ENCODE measurements around the gene MYO3A.

MYO3A gene

DNA sequence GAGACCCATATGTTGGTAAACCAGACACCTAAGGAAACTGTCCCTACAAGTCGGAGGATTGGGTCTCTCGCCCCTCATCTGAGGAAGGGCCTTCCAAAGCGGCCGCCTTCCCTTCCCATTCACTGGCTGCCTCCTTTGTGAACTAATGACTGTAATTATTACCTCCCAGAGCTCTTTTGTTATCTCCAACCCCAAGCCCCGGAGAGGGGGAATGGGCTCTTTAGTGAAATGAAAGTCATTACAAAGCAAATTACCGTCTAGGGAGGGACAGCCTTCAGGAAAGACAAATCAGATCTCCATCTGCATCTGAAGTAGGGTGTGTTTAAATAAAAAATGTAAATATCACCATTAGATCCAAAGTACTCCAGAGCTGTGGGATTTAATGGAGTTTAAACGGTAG lies 280.0 kb downstream of the MYO3A start:
- DNase-seq (ENCODE audit: low spot score) = no peak

DNA sequence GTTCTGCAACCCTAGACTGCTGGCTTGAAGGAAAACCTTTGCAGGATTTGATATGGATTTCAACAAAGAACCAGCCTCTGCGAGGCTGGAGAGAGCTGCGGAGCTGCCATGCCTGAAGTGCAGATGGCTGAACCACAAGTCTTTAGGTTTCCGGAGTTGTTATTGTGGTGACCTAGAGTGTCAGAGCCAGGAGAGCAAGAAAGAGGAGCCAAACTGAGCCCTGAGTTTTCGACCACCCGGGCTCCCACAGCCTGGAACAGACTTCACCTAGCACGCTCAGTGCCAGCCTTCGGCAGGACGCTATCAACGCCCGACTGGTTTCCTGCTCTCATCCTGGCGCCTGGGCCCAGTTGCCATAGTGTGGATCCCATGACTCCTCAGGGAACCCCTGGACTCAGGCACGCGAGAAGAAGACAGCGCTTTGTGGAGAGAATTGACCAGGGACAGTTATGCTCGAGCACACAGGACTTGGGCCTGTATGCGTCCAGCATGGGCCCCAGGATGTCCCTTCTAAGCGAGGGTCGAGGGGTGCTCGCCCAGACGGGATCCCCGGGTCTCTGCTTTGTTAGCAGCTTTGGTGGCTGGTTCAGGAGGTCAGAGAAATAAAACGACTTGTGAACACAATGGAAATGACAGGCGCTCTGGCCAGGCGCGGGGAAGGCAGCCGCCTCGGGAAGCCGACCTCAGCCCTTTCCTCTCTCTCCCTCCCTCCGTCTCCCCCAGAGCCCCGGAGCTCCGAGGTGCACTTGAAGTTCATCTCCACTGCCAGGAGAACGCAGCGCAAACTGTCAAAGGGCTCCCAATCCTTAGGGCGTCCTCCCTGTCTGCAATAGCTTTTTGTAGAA lies 280.7 kb downstream of the MYO3A start:
- DNase-seq (ENCODE audit: low spot score) = no peak

DNA sequence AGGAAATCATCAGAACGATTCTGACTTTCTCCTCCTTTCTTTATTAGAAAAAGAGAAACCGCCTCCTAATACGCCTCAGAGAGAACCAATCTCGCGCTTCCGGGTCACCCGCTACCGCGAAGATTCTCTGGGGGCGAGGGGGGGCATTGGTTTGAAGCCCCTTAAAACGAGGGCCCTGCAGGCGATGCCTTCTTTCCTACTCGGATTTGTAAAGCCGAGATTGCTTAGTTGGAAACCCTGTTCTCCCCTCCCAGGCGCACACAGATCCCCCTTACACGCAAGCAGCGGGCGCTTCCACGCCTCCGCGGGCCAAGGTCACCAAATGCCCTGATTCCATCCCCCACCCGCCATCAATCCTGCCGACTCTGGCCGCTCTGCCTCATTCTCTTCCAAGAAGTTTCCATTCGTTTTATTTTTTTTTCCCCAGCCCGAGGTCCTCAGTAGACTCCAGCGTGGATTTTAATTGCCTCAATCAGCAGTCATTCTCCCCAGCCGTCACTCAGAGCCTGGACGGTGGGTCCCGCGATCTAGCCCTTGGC lies 281.4 kb downstream of the MYO3A start:
- no peak for DNase-seq (ENCODE audit: low spot score)

DNA sequence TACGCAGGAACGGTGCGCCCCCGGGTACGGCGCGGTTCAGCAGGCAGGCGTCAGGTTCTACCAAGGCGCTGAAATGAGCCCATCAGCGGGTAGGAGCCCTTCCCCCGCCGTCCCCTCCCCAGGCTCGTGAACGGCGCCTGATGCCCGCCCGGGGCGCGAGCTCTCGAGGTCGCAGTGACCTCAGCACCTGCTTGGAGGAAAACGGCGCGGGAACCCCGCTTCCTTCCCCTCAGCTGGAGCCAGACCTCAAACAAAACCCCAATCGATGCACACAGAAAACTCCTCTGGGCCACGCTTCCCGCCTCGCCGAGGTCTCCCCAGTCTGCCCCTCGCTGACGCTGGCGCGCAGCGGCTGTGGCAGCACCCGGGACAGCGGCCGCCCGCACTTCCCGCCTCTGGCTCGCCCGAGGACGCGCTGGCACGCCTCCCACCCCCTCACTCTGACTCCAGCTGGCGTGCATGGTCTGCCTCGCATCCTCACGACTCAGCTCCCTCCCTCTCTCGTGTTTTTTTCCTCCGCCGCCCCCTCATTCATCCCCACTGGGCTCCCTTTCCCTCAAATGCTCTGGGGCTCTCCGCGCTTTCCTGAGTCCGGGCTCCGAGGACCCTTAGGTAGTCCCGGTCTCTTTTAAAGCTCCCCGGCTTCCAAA lies 282.0 kb downstream of the MYO3A start:
- DNase-seq (ENCODE audit: low spot score) = peak; percentile 78

DNA sequence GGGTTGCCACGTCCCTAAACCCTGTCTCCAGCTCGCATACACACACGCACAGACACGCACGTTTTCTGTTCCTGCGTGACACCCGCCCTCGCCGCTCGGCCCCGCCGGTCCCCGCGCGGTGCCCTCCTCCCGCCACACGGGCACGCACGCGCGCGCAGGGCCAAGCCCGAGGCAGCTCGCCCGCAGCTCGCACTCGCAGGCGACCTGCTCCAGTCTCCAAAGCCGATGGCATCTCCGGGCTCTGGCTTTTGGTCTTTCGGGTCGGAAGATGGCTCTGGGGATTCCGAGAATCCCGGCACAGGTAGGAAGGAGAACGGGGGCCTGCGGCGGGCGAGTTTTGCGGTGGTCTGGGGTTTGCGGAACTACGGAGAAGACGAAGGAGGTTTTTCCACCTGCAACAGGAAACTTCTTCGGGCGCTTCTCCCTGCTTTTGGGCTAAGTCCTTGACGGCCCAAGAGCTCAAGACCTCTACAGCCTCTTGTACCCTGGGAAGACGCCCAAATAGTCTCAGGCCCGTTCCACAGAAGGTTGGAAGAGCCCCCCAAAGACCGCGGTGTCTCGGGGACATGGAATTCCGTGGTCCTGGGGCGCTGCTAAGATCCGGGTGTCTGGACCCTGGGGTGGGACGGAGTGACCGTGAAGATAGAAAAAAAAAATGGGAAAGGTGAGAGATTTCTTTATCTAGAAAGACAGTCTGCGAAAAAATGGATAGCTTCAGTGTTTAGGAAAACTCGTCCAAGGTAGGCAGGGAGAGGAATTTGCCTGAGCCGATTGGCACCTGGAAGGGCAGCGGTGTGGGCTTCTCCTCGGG lies 282.8 kb downstream of the MYO3A start, which contains the start of gene GAD2:
Gene GAD2 (plus strand): TSS at position 190 of the 811 bp plus-strand sequence. CDS start 36 bp downstream, at position 226.
- DNase-seq (ENCODE audit: low spot score) = no peak

DNA sequence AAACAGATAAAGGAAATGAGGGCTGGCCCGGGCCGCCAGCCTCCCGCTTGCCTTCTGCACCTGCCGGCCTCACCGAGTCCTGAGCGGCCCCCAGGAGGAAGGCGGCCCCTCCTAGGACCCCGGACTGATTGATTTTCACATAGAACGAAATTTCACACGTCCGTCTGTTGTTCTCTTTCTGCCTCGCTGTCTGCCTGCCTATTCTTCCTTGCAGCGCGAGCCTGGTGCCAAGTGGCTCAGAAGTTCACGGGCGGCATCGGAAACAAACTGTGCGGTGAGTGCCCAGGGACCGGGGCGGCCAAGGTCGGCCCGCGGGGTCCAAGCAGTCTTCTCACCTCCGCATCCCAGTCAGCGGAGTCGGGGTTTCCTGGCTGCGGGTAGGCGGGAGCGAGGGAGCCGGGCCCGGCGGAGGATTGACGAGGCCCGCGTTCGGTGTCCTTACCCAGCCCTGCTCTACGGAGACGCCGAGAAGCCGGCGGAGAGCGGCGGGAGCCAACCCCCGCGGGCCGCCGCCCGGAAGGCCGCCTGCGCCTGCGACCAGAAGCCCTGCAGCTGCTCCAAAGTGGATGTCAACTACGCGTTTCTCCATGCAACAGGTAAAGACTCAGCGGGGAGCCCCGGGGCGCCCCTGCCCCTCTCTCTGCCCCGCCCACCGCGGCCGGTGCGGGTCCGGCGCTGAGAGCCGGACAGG lies 283.5 kb downstream of the MYO3A start:
- DNase-seq (ENCODE audit: low spot score) = no peak

DNA sequence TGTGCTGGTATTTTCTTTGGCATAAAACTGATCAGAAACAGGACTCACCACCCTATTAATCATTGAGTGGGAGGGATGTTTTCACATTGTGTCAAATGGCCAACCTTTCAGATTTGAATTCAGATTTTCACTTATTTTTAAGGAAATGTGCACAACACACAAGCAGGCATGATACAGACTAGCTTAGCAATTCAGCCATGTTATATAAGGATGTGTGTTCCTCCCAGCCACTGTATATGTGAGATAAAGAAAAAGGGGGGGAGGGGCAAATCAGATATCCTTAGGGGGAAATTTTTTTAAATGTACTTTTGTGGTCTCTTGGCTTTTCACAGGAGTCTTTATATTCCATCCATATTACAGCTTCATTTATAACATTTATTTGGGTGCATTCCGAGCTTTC lies 285.6 kb downstream of the MYO3A start:
- no peak for DNase-seq (ENCODE audit: low spot score)

DNA sequence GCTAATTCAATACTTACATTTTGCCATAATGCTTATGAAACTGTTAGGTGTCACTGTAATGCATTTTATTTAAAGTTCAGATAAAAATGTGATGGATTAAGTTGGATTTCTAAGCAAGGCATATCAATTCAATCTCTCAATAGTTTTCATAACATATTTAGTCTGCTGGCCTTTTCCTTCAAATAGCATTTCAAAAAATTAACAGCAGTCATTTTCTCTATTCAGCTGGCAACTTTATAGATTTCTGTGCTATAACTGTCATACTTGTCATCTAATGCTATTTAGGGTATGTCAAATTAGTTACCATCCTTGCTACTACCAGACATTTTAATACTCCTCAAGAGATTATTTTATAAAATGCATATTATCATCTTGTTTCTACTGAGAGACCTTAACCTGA lies 286.9 kb downstream of the MYO3A start:
- no peak for DNase-seq (ENCODE audit: low spot score)

DNA sequence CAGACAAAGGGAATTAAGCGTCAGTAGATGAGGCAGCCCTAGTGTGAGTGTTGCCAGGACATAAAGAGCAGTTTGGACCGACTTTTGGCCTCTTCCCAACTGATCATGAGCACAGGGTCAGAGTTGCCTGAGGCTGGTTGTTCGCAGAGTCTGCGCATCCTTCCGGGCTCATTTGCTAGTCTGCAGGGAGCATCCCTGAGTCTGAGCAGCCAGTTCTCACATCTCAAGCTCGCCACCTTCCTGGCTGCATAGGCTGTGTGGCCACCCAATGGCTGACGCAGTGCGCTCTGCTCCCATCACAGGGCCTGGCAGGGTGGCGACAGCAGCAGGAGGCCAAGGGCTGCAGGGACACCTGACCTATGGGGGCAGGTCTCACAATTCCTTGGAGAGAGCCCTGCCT lies 287.5 kb downstream of the MYO3A start:
- DNase-seq (ENCODE audit: low spot score) = no peak

DNA sequence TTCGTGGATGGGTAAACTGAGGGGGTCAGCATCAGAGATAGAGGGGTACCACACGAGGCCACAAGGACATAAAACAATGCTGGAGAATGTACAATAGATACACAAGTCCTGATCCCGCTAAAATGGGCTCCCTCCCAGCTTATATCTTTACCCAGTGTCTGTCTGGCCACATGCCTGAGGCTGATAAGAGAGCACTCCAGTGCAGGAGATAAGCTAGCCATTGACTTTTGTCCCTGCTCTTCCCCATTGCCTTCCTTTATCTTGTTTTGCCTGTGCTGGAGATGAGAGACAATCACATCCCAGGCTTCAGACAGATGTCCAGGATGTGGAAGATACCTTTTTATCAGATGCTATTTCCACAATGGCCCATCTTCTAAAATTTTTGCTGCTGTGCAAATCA lies 288.5 kb downstream of the MYO3A start:
- DNase-seq (ENCODE audit: low spot score) = no peak

DNA sequence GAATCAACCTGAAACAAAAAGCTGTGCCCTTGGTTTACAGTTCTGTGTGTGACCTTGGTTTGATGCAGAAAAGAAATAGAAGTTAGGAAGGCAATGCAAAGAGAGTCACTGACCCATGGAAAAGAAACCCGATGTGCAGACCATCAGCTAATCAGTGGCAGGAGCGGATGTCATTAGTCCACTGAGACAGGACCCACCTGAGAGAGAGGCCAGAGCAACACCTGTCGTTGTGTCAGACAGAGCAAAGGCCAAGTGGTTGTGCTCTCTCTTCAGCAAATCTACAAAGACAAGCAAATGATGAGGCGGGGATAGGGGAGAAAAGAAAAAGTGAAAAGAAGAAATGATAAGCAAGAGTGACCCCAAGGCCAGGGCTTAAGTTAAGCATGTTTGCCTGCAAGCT lies 291.3 kb downstream of the MYO3A start:
- no peak for DNase-seq (ENCODE audit: low spot score)

DNA sequence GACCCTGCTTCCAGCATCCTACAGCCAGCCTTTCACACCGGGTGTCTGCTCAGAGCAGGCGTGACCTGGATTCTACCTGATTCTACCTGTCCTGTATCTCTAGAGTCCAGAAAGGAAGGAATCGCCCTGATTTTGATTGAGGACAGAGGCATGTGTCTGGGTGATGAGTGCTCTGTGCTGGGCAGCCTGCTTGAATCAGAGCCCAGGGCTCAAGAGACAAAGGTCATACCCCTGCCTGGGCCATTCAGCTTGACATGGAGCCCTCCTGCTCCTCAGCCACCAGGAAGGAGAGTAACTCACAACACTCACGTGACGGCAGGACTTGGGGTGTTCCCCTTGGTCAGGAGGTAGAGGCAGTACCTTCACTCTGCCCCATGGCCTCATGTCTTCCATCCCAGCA lies 293.8 kb downstream of the MYO3A start:
- DNase-seq (ENCODE audit: low spot score) = no peak

DNA sequence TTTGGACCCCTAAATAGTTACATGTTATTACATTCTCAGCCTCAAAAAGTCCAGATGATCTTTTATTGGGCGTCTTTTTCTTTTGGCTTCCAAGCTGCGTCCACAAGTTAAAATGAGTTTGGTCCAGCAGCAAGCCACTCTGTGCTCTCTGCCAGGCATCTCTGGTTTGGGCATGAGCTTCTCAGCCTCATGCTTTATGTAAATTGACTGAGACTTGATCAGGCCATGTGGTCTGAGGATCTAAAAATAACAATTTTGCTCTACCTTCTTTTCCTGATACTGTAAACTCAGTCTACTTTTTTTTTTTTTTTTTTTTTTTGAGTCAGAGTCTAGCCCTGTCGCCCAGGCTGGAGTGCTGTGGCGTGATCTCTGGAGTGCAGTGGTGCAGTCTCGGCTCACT lies 298.1 kb downstream of the MYO3A start:
- DNase-seq (ENCODE audit: low spot score) = no peak

DNA sequence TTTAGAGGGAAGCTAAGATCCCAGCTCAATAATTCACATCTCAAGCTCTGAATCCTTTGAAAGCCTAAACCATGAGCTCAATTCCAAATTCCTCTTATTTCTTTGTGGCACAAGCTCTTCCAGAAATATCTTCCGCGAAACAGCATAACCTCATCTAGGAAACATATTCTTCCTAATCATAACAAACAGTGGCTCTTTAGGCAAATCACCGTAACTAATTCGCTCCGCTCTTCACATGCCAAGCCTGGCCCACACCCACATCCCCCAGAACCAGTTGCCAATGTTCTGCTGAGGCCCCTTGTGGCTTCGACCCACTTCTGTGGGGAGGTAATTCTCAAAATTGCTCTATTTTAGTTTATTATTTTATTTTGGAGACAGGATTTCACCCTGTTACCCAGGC lies 301.7 kb downstream of the MYO3A start:
- DNase-seq (ENCODE audit: low spot score) = no peak

DNA sequence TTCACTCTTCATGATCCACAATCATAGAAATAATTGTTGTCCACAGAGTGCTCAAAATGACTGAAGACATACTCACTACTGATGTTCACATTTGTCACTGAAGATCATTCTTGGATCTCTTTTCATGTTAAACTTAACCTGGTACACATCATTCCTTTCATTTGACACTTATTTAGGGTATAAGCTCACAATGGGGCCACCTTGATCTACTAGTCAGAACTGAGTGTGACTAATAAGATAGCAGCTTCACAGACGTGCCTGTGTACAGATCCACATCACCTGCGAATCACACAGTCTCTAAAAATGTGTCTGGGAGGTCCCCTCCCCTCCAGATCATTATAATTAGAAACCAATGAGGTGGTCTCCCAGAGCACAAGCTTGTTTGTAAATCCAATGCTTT lies 304.3 kb downstream of the MYO3A start:
- DNase-seq (ENCODE audit: low spot score) = no peak

DNA sequence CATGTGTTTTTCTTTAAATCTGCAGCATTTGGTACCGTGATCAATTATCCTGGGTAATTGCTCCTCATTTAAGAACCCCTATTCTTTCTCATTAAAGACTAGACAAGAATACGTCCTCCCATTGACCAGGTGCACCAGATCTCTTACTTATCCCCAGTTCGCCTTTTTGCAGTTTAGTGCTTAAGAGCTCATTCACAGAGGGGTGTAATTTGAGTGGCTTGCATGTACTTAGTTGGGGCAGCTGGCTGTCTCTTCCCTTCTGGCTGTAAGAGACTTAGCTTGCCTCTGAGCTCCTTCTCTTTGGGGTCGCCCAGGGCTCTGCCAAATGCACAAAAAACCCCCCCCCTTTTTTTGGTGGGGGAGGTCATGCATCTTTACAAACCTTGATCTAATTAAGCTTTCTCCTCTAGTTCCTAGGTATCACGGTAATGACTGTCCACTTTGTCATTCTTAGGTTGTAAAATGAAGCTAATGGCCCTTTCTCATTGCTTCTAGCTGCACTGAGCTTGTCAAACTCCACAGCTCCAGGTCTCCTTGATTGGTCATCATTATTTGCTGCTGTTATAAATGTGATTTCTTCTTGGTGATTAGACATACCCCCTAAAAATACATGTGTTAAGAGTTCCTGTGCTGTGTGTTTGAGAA lies 308.8 kb downstream of the MYO3A start:
- no peak for DNase-seq (ENCODE audit: low spot score)

DNA sequence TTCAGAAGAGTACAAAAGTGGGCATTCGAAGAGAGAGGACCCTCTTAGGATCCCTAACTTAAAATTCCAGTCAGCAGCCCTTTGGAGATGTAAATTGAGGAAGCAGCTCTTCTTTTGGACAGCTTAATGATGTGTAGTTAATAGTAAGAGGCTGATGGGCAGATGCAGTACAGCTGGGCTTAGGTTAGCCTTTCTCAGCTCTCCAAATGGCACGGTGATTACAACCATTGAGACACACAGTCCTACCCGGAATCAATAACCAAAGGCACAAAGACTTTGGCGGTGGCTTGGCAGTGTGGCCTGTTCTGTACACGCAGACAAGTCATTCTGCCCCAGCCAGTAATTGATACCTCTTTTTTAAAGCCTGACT lies 309.3 kb downstream of the MYO3A start:
- no peak for DNase-seq (ENCODE audit: low spot score)

DNA sequence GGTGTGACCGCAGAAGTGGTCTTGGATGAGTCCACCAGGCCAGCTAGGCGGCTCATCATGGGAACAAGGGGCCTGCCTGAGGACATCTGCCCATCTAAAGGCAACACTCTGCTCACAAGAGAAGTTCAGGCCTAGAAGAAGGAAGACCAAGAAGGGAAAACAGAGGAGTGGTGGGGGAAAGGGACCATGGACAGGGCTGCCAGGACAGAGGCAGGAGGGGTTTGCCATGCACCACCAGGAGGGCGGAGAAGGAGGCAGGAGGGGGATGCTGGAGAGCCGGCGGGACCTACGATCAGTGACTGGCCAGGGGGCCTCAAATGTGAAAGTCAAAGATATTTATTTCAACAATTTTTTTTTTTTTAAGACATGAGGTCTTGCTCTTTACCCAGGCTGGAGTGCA lies 315.7 kb downstream of the MYO3A start:
- no peak for DNase-seq (ENCODE audit: low spot score)

DNA sequence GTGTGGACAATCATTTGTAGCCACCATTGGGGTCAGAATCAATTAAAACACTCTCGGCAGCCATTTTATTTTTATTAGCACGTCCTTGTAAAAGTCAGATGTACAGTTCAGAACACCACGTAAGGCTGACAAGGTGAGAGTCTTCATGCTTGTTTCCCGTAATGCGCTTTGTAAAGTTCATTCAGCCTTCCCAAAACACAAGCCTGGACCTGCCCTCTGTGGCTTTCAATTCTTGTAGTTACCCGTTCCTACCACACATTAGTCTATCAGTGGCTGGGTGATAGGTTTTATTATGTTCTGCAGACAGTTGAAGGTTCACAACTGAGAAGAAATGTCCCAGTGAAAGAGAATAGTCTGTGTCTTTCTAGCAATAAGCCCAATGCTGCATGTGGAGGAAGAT lies 317.9 kb downstream of the MYO3A start:
- DNase-seq (ENCODE audit: low spot score) = no peak

DNA sequence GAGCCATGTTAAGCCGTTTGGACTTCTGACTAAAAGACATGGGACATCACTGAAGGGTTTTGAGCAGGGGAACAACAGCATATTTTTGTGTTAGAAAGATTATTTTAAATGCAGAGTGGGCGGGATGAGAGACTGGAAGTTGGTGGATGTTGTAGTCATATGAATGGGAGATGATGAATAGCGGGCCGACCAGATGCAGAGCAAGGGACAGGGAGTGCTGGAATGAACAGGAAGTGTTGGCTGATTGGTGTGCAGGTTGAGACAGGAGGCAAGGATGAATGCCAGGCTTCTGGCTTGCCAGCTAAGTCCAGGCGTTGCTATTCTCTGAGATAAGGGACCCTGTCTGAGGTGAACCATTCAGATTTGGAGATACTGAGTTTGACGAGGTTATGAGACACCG lies 320.6 kb downstream of the MYO3A start:
- no peak for DNase-seq (ENCODE audit: low spot score)

DNA sequence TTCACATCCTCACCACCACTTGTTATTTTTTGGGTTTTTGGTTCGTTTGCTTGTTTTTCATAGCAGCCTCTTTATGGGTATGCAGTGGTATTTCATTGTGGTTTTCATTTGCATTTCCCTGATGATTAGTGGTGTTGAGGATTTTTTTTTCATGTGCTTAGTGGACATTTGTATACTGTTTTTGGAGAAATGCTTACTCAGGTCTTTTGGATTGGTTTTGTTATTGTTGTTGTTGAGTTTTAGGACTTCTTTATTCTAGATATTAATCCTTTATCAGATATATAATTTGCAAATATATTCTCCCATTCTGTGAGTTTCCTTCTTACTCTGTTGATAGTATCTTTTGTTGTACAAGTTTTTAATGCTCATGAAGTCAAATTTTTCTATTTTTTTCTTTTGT lies 325.3 kb downstream of the MYO3A start:
- DNase-seq (ENCODE audit: low spot score) = no peak

Data from left forelimb (tissue), 1 donor.